OCI-LY1 (cell line): ENCODE data around the gene TPPP.

ENCODE experiments used
- H2AFZ ChIP-seq: fragments of 200-600 bp; sonication (generic), shearing (Covaris generic); 2 replicates; pipeline ENCODE4 v1.6.0; 2014; ENCODE audit warnings: antibody characterized with exemption, mild to moderate bottlenecking, low read length
- H3F3A ChIP-seq: fragments of 200-600 bp; sonication (generic), shearing (Covaris generic); 2 replicates; pipeline ENCODE4 v1.6.0; 2014; ENCODE audit warnings: mild to moderate bottlenecking, antibody characterized with exemption, low read length, moderate library complexity; ENCODE audit not compliant: insufficient read depth
- H3K27ac ChIP-seq: fragments of 200-600 bp; sonication (generic); 2 replicates; pipeline ENCODE4 v1.5.1; 2014; ENCODE audit warnings: low read length, mixed run types, mild to moderate bottlenecking, low read depth; ENCODE audit not compliant: poor library complexity, severe bottlenecking
- H3K27me3 ChIP-seq: fragments of 200-600 bp; sonication (generic); 2 replicates; pipeline ENCODE4 v1.6.0; 2014; ENCODE audit warnings: antibody characterized with exemption, mild to moderate bottlenecking, low read length, moderate library complexity; ENCODE audit not compliant: insufficient read depth
- H3K36me3 ChIP-seq: fragments of 200-600 bp; sonication (generic); 2 replicates; pipeline ENCODE4 v1.6.1; 2014; ENCODE audit warnings: mild to moderate bottlenecking, antibody characterized with exemption, low read length, moderate library complexity, mixed read lengths; ENCODE audit not compliant: insufficient read depth
- H3K4me1 ChIP-seq: fragments of 200-600 bp; sonication (generic); 2 replicates; pipeline ENCODE4 v1.5.1; 2014; ENCODE audit warnings: mild to moderate bottlenecking, low read length, moderate library complexity; ENCODE audit not compliant: insufficient read depth, severe bottlenecking
- H3K4me2 ChIP-seq: fragments of 200-600 bp; sonication (generic), shearing (Covaris generic); 2 replicates; pipeline ENCODE4 v1.6.1; 2014; ENCODE audit warnings: low read length
- H3K4me3 ChIP-seq: fragments of 200-600 bp; sonication (generic); 2 replicates; pipeline ENCODE4 v1.5.1; 2014; ENCODE audit warnings: low read length, low read depth, mild to moderate bottlenecking, mixed read lengths; ENCODE audit not compliant: poor library complexity, severe bottlenecking
- H3K79me2 ChIP-seq: fragments of 200-600 bp; shearing (Covaris generic); 2 replicates; pipeline ENCODE4 v1.6.1; 2016; ENCODE audit warnings: mixed run types, low read length, mixed read lengths; ENCODE audit not compliant: insufficient read depth
- H3K9ac ChIP-seq: fragments of 200-600 bp; sonication (generic), shearing (Covaris generic); 2 replicates; pipeline ENCODE4 v1.6.1; 2014; ENCODE audit warnings: mild to moderate bottlenecking, low read length, mixed read lengths
- H3K9me2 ChIP-seq: fragments of 200-600 bp; sonication (generic), shearing (Covaris generic); 2 replicates; pipeline ENCODE4 v1.6.1; 2014; ENCODE audit warnings: low read depth, mild to moderate bottlenecking, low read length, mixed read lengths
- H3K9me3 ChIP-seq: fragments of 200-600 bp; shearing (Covaris generic); 2 replicates; pipeline ENCODE4 v1.6.1; 2014; ENCODE audit warnings: low read length, mixed read lengths
- H4K20me1 ChIP-seq: fragments of 200-600 bp; sonication (generic), shearing (Covaris generic); 2 replicates; pipeline ENCODE4 v1.6.0; 2016; ENCODE audit warnings: mild to moderate bottlenecking, low read length; ENCODE audit not compliant: insufficient read depth
- CTCF ChIP-seq: fragments of 200-600 bp; sonication (generic), shearing (Covaris generic); IDR thresholded peaks from 2 replicates; pipeline ENCODE4 v1.5.1; 2017; ENCODE audit warnings: mild to moderate bottlenecking, antibody characterized with exemption, low read length, moderate library complexity, mixed read lengths
- EZH2 ChIP-seq: fragments of 200-600 bp; sonication (generic), shearing (Covaris generic); IDR thresholded peaks from 2 replicates; pipeline ENCODE4 v1.8.0; 2017; ENCODE audit warnings: borderline replicate concordance, mixed run types, mild to moderate bottlenecking, antibody characterized with exemption, low read length, moderate library complexity, mixed read lengths

The TPPP gene

GRCh38 chr5:626850-627249 lies 66.3 kb downstream of the TPPP start:
- H3F3A ChIP-seq, result no peaks in the 10 kb centered on the region
- H2AFZ ChIP-seq, result no peak overlapping the region
- H3K4me2 ChIP-seq, result no peak overlapping the region
- H3K4me3 ChIP-seq, result no peak overlapping the region
- no peaks in the 10 kb centered on the region for H3K9me3 ChIP-seq
- no peak overlapping the region for H3K27ac ChIP-seq
- H3K9me2 ChIP-seq, result no peaks in the 10 kb centered on the region
- H3K4me1 ChIP-seq, result no peaks in the 10 kb centered on the region
- TF ChIP-seq EZH2 (no peak), CTCF (no peak)
- no peaks in the 10 kb centered on the region for H3K27me3 ChIP-seq
- peaks cover 48% of the 10 kb centered on the region; the same call in 1 of the 2 replicates for H3K36me3 ChIP-seq
- H4K20me1 ChIP-seq, result no peaks in the 10 kb centered on the region
- H3K9ac ChIP-seq, result no peak overlapping the region
- no peaks in the 10 kb centered on the region for H3K79me2 ChIP-seq

GRCh38 chr5:625516-625915 lies 67.6 kb downstream of the TPPP start:
- TF ChIP-seq CTCF (no peak), EZH2 (no peak)
- H3K27me3 ChIP-seq, result no peaks in the 10 kb centered on the region
- H3F3A ChIP-seq, result no peaks in the 10 kb centered on the region
- H3K9ac ChIP-seq, result no peak overlapping the region
- no peaks in the 10 kb centered on the region for H3K4me1 ChIP-seq
- no peaks in the 10 kb centered on the region for H3K79me2 ChIP-seq
- H3K9me3 ChIP-seq, result no peaks in the 10 kb centered on the region
- H3K27ac ChIP-seq, result no peak overlapping the region
- no peaks in the 10 kb centered on the region for H3K9me2 ChIP-seq
- no peak overlapping the region for H2AFZ ChIP-seq
- no peak overlapping the region for H3K4me2 ChIP-seq
- H3K36me3 ChIP-seq, result peaks cover 60% of the 10 kb centered on the region
- no peak overlapping the region for H3K4me3 ChIP-seq
- no peaks in the 10 kb centered on the region for H4K20me1 ChIP-seq

GRCh38 chr5:624951-625230 lies 68.3 kb downstream of the TPPP start:
- no peaks in the 10 kb centered on the region for H3F3A ChIP-seq
- H3K4me1 ChIP-seq, result no peaks in the 10 kb centered on the region
- no peak overlapping the region for H3K9ac ChIP-seq
- H3K9me2 ChIP-seq, result no peaks in the 10 kb centered on the region
- no peak for TF ChIP-seq CTCF
- TF ChIP-seq EZH2, result no peak
- H3K36me3 ChIP-seq, result peaks cover 67% of the 10 kb centered on the region
- H3K9me3 ChIP-seq, result no peaks in the 10 kb centered on the region
- no peak overlapping the region for H3K27ac ChIP-seq
- H3K4me3 ChIP-seq, result no peak overlapping the region
- H3K27me3 ChIP-seq, result no peaks in the 10 kb centered on the region
- no peak overlapping the region for H2AFZ ChIP-seq
- H3K4me2 ChIP-seq, result no peak overlapping the region
- H4K20me1 ChIP-seq, result no peaks in the 10 kb centered on the region
- H3K79me2 ChIP-seq, result no peaks in the 10 kb centered on the region
